Endodermal cell (in vitro differentiated cells): ENCODE results near the gene ERC1. TPM values are rescaled to one million over a fixed set of nuclear protein-coding genes. Genes with fewer than 3 reads are reported as not detected.

Experiments
- DNase-seq: peaks from one replicate; pipeline ENCODE4 v3.0.0-alpha.2; 2017
- H3K27ac ChIP-seq: 2 replicates; pipeline ENCODE4 v1.5.1; 2013; ENCODE audit warnings: mild to moderate bottlenecking, low read depth, low read length, moderate library complexity
- H3K27me3 ChIP-seq: 2 replicates; pipeline ENCODE4 v1.6.1; 2013; ENCODE audit warnings: mild to moderate bottlenecking, low read length, moderate library complexity; ENCODE audit not compliant: insufficient read depth, control insufficient read depth, poor library complexity, severe bottlenecking
- H3K36me3 ChIP-seq: 2 replicates; pipeline ENCODE4 v1.7.0; 2013; ENCODE audit warnings: mild to moderate bottlenecking, low read length, moderate library complexity; ENCODE audit not compliant: control insufficient read depth, insufficient read depth
- H3K4me1 ChIP-seq: one replicate; pipeline ENCODE4 v1.7.0; 2013; ENCODE audit warnings: low read length; ENCODE audit not compliant: control insufficient read depth, insufficient read depth
- H3K4me3 ChIP-seq: 2 replicates; pipeline ENCODE4 v1.5.1; 2013; ENCODE audit warnings: mild to moderate bottlenecking, low read length, moderate library complexity
- H3K9ac ChIP-seq: 2 replicates; pipeline ENCODE4 v1.6.1; 2013; ENCODE audit warnings: mild to moderate bottlenecking, low read length, moderate library complexity; ENCODE audit not compliant: poor library complexity, severe bottlenecking; ENCODE audit errors: extremely low read depth
- H3K9me3 ChIP-seq: 2 replicates; pipeline ENCODE4 v1.6.1; 2013; ENCODE audit warnings: mild to moderate bottlenecking, low read length, moderate library complexity; ENCODE audit not compliant: control insufficient read depth
- H3K27ac Mint-ChIP-seq: 2 replicates; pipeline ENCODE4 v1.8.0; 2020; ENCODE audit warnings: mixed read lengths
- H3K27me3 Mint-ChIP-seq: 2 replicates; pipeline ENCODE4 v1.8.0; 2021; ENCODE audit warnings: mild to moderate bottlenecking, mixed read lengths; ENCODE audit not compliant: insufficient read depth
- H3K36me3 Mint-ChIP-seq: 2 replicates; pipeline ENCODE4 v1.8.0; 2020; ENCODE audit warnings: low read depth, mixed read lengths
- H3K4me1 Mint-ChIP-seq: 2 replicates; pipeline ENCODE4 v1.8.0; 2020; ENCODE audit warnings: mixed read lengths
- H3K4me3 Mint-ChIP-seq: 2 replicates; pipeline ENCODE4 v1.8.0; 2020; ENCODE audit warnings: mild to moderate bottlenecking, moderate library complexity, mixed read lengths
- H3K9me3 Mint-ChIP-seq: 2 replicates; pipeline ENCODE4 v1.8.0; 2020; ENCODE audit warnings: mild to moderate bottlenecking, mixed read lengths
- CTCF ChIP-seq: fragments of 200-600 bp; sonication (generic); conservative IDR thresholded peaks from 2 replicates; pipeline ENCODE4 v1.5.0; 2021; ENCODE audit warnings: antibody characterized with exemption, mild to moderate bottlenecking
- WGBS, 2 experiments: methylation state at CpG; one replicate each; pipeline versions ENCODE4 v1.1.5 to v1.1.7; 2013; ENCODE audit warnings: missing lambda C conversion rate in 2 of 2, mixed read lengths in 1 of 2; ENCODE audit not compliant: insufficient coverage in 1 of 2, insufficient read length in 1 of 2; 5-methylcytosine and 5-hydroxymethylcytosine counted together
- total RNA-seq, 2 donors: library from RNA; stranded (reverse); fragmentation: NEBNext Ultra II Directional in 1 of 2; extraction: Animal tissue kit (Norgen Biotek cat#: 25700) in 1 of 2; gene quantifications; 2 replicates in 1 of 2; 3 replicates in 1 of 2; pipeline ENCODE4 v1.2.1, GENCODE V29; 2021

The ERC1 gene
- total RNA-seq, 2 donors from 2014 or later: 60.6 to 159 TPM

GRCh38 chr12:1325666-1326065 is 334.6 kb downstream of the ERC1 start:
- H3K9me3 Mint-ChIP-seq: peaks cover 2% of the 10 kb centered on the region
- no peak overlapping the region for H3K27ac Mint-ChIP-seq
- no peaks in the 10 kb centered on the region for H3K27me3 ChIP-seq
- peaks cover 33% of the 10 kb centered on the region for H3K4me1 Mint-ChIP-seq
- H3K27ac ChIP-seq: no peak overlapping the region
- H3K4me3 ChIP-seq: no peak overlapping the region
- H3K4me1 ChIP-seq: peaks cover 7% of the 10 kb centered on the region
- WGBS, 2 experiments: 86% methylated on average over 1 of the region's 1 CpG; no CpG with 5 or more reads in 1 of the 2 experiments
- peak overlapping the region; percentile 21 for H3K9ac ChIP-seq
- DNase-seq: no peak
- H3K27me3 Mint-ChIP-seq: no peaks in the 10 kb centered on the region
- H3K9me3 ChIP-seq: no peaks in the 10 kb centered on the region
- no peaks in the 10 kb centered on the region for H3K36me3 ChIP-seq
- peaks cover 17% of the 10 kb centered on the region for H3K36me3 Mint-ChIP-seq
- no peak overlapping the region for H3K4me3 Mint-ChIP-seq
- no peak for TF ChIP-seq CTCF

GRCh38 chr12:1326258-1326657 is 335.2 kb downstream of the ERC1 start:
- Mint-ChIP-seq H3K36me3 (peaks cover 21% of the 10 kb centered on the region), H3K4me3 (no peak overlapping the region)

GRCh38 chr12:1328391-1328790 is 337.4 kb downstream of the ERC1 start:
- Histone ChIP-seq H3K9ac (no peak overlapping the region), H3K9me3 (no peaks in the 10 kb centered on the region), H3K27ac (no peak overlapping the region), H3K4me1 (peaks cover 4% of the 10 kb centered on the region), H3K27me3 (no peaks in the 10 kb centered on the region), H3K36me3 (no peaks in the 10 kb centered on the region), H3K4me3 (no peak overlapping the region)
- H3K9me3 Mint-ChIP-seq: peaks cover 8% of the 10 kb centered on the region
- H3K4me1 Mint-ChIP-seq: peaks cover 25% of the 10 kb centered on the region
- DNase-seq: no peak
- TF ChIP-seq CTCF: no peak
- 92 to 97% methylated on average over 7 to 8 of the region's 8 CpGs for WGBS, 2 experiments
- no peak overlapping the region for H3K27ac Mint-ChIP-seq
- H3K27me3 Mint-ChIP-seq: no peaks in the 10 kb centered on the region
- H3K36me3 Mint-ChIP-seq: peaks cover 34% of the 10 kb centered on the region
- no peak overlapping the region for H3K4me3 Mint-ChIP-seq

More at GRCh38 chr12:1326258-1326657, 335.2 kb downstream of the ERC1 start:
- no peak overlapping the region for H3K27ac ChIP-seq
- H3K4me3 ChIP-seq: no peak overlapping the region
- H3K9ac ChIP-seq: no peak overlapping the region
- no peaks in the 10 kb centered on the region for H3K27me3 ChIP-seq
- 91 to 100% methylated on average over 2 of the region's 2 CpGs for WGBS, 2 experiments
- TF ChIP-seq CTCF: no peak
- H3K9me3 ChIP-seq: no peaks in the 10 kb centered on the region
- Mint-ChIP-seq H3K9me3 (peaks cover 2% of the 10 kb centered on the region), H3K27ac (no peak overlapping the region), H3K27me3 (no peaks in the 10 kb centered on the region), H3K4me1 (peaks cover 33% of the 10 kb centered on the region)
- no peak for DNase-seq
- peaks cover 7% of the 10 kb centered on the region for H3K4me1 ChIP-seq
- H3K36me3 ChIP-seq: no peaks in the 10 kb centered on the region
